Measurements from ENCODE around the gene SLC9A3.

The SLC9A3 gene

GRCh38 chr5:424301-425110 lies 99.7 kb downstream of the SLC9A3 start:
- no peak for DNase-seq

- DNase-seq, result no peak
Observed at GRCh38 chr5:423626-424261, 100.5 kb downstream of the SLC9A3 start.

GRCh38 chr5:423233-423565 lies 101.0 kb downstream of the SLC9A3 start:
- DNase-seq, result no peak

GRCh38 chr5:422323-423232 lies 101.7 kb downstream of the SLC9A3 start:
- no peak for DNase-seq

- no peak for DNase-seq
Observed at GRCh38 chr5:421901-422300, 102.3 kb downstream of the SLC9A3 start.

- no peak for DNase-seq
Observed at GRCh38 chr5:421287-421880, 102.9 kb downstream of the SLC9A3 start.

GRCh38 chr5:420632-421286 lies 103.5 kb downstream of the SLC9A3 start:
- DNase-seq, result no peak

All from OCI-M1 (cell line).